Tibial artery (tissue), 4 donors: ENCODE results near the gene FAM181A.

Experiments
- DNase-seq, 2 donors: peaks; one replicate each; pipeline ENCODE4 v3.0.0-alpha.2; 2019
- H3K27ac ChIP-seq, 2 donors: fragments of 200-600 bp; sonication (generic) in 1 of 2; 1 replicate in 1 of 2; 2 replicates in 1 of 2; pipeline ENCODE4 v1.5.1; 2018 to 2019; ENCODE audit warnings: mild to moderate bottlenecking in 1 of 2
- H3K27me3 ChIP-seq, 2 donors: fragments of 200-600 bp; sonication (generic) in 1 of 2; one replicate each; pipeline versions ENCODE4 v1.5.1 to v1.6.0; 2016 to 2019
- H3K36me3 ChIP-seq, 3 donors: fragments of 200-600 bp; sonication (generic) in 2 of 3; one replicate each; pipeline ENCODE4 v1.5.1; 2016 to 2019; ENCODE audit warnings: mild to moderate bottlenecking in 2 of 3
- H3K4me1 ChIP-seq, 4 donors: fragments of 200-600 bp; sonication (generic) in 2 of 4; 1 replicate in 3 of 4; 2 replicates in 1 of 4; pipeline ENCODE4 v1.5.1; 2016 to 2019
- H3K4me3 ChIP-seq, 2 donors: fragments of 200-600 bp; sonication (generic) in 1 of 2; 1 replicate in 1 of 2; 2 replicates in 1 of 2; pipeline ENCODE4 v1.5.1; 2018 to 2019; ENCODE audit warnings: mild to moderate bottlenecking in 2 of 2
- H3K9me3 ChIP-seq, 3 donors: fragments of 200-600 bp; sonication (generic) in 1 of 3; one replicate each; pipeline ENCODE4 v1.5.1; 2016 to 2019
- CTCF ChIP-seq, 2 experiments: fragments of 200-600 bp in 1 of 2; fragments of 450-650 bp in 1 of 2; IDR thresholded peaks; one replicate each; pipeline ENCODE4 v1.5.1; 2017 to 2019; ENCODE audit warnings: antibody characterized with exemption in 2 of 2, mild to moderate bottlenecking in 1 of 2, moderate library complexity in 1 of 2
- intact Hi-C: fragments of 100-400 bp; cut with DNase I; formaldehyde crosslinking; loops from one replicate; pipeline ENCODE4 v1.15.0; 2023; ENCODE audit warnings: low total_unique reads

FAM181A gene

DNA sequence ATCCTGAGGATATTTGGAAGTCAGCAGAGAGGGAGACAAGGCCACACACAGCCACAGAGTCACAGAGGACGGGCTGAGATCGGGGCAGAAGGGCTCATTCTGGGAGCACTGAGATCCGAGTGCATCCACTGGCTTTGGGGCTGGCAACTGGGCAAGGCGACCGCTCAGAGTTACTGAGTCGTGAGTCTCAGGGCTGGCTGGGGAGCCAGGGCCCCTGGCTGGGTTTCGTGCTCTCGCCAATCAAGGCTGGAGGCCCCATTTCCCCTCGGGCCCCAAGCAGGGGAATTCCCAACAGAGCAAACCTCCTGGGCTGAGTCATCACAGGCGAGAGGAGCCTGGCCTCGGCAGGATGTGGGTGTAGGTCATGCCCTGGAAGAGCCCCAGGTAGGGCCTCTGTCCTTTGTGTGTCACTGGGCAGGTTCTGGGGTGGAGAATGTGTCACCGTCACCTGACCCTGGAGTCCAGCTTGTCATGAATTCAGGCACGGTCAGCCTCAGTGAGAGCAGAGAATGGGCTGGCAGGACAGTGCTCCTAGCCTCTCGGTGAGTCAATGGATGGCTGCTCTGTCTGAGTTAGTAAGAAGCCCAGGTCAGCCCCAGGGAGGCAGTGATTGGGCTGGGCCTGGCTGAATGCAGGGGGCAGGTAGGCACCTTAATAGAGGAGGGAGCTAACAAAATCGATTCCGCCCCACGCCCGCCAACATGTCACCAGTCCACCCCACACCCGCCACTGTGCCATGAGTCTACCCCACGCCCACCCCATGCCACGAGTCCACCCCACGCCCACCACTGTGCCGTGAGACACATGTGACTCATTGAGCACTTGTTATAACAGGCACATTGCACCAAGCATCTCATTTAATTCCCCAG, 32.3 kb downstream of the FAM181A start:
- DNase-seq: no peak
- H3K4me3 ChIP-seq: no peak overlapping the region
- intact Hi-C loops: no loop called here
- no peaks in the 10 kb centered on the region for H3K27me3 ChIP-seq
- TF ChIP-seq CTCF (IDR thresholded peaks at IDR 0.05): no peak
- no peaks in the 10 kb centered on the region for H3K9me3 ChIP-seq
- peaks cover 0 to 53% (median 17%) of the 10 kb centered on the region in 4 donors for H3K4me1 ChIP-seq
- peak overlapping the region; percentile 48 to 52 for H3K27ac ChIP-seq
- H3K36me3 ChIP-seq: peaks cover 12 to 17% (median 14%) of the 10 kb centered on the region in 3 donors

DNA sequence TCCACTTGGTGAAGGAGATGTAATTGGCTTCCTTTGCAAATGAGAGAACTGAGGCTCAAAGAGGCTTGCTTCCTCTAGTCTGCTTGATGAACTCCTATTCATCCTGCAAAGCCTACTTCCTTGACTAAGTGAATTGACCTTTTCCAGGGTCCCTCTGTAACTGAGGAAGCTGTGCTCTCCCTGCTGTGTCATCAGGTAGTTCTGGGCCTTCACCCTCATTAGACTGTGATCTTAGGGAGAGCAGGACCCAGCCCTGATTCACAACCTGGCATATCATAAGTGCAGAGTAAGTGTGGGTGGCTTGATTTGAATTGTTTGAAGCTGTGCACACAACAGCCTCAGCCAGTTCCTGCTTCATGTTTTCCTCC, 32.9 kb downstream of the FAM181A start:
- intact Hi-C loops: no loop called here
- Histone ChIP-seq H3K9me3 (no peaks in the 10 kb centered on the region), H3K4me1 (peaks cover 0 to 59% (median 17%) of the 10 kb centered on the region in 4 donors), H3K27me3 (no peaks in the 10 kb centered on the region), H3K27ac (peak overlapping the region; percentile 9 to 48), H3K36me3 (peaks cover 11 to 14% (median 13%) of the 10 kb centered on the region in 3 donors), H3K4me3 (no peak overlapping the region)
- DNase-seq: no peak
- TF ChIP-seq CTCF (IDR thresholded peaks at IDR 0.05): no peak

GRCh38 chr14:93960774-93961438, 33.8 kb downstream of the FAM181A start:
- Histone ChIP-seq H3K4me1 (peaks cover 0 to 64% (median 21%) of the 10 kb centered on the region in 4 donors), H3K27ac (peak overlapping the region in 1 of 2 donors; percentile 9)

GRCh38 chr14:93961620-93962019, 34.5 kb downstream of the FAM181A start:
- no peak for DNase-seq
- Histone ChIP-seq H3K27me3 (no peaks in the 10 kb centered on the region), H3K27ac (no peak overlapping the region), H3K4me3 (no peak overlapping the region), H3K4me1 (peaks cover 0 to 64% (median 23%) of the 10 kb centered on the region in 4 donors), H3K36me3 (peaks cover 11 to 14% (median 13%) of the 10 kb centered on the region in 3 donors), H3K9me3 (no peaks in the 10 kb centered on the region)
- TF ChIP-seq CTCF (IDR thresholded peaks at IDR 0.05): no peak
- intact Hi-C loops: no loop called here

More at GRCh38 chr14:93960774-93961438, 33.8 kb downstream of the FAM181A start:
- no peak for TF ChIP-seq CTCF (IDR thresholded peaks at IDR 0.05)
- Histone ChIP-seq H3K9me3 (no peaks in the 10 kb centered on the region), H3K27me3 (no peaks in the 10 kb centered on the region), H3K4me3 (no peak overlapping the region), H3K36me3 (peaks cover 11 to 14% (median 13%) of the 10 kb centered on the region in 3 donors)
- no peak for DNase-seq
- intact Hi-C loops: no loop called here

DNA sequence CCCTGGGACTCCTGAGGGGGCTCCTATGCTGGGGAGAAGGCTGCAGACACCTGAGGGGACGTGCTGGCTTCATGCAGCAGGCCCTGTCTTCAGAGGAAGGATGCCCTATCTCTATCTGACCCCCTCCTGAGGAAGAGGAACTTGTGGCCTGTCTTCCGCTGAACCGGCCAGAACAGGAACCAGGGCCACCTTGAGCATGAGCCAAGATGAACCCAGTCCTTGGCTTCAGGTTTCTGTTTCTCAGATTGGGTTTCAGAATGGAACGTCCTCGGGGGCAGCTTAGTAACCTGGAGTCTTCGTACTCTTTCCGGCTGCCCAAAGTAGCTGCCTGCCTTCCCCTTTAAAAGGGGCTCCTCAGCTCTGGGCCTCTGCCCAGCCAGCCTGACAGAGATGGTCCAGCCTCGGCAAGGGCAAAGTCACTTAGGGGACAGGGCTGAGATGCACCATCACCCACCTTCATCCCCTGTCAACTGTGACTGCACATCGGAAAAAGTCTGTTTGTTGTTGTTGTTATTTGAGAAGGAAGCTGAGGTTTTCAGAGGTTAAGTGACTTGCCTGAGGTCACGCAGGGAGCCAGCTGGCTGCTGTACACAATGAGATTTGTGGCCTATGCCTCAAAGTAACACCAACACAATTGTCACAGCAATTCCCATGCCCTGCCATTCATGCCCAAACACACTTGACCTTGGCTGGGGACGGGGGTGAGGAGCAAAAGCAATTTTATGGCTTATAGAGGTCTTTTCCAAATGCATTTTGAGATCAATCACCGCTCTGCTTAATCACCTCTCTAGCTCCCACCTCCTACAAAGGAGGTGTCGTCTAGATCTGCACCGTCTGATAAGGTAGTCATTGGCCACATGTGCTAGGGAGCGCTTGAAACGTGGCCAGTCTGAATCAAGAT, 35.8 kb downstream of the FAM181A start:
- intact Hi-C loops: no loop called here
- Histone ChIP-seq H3K36me3 (peaks cover 11 to 14% (median 13%) of the 10 kb centered on the region in 3 donors), H3K9me3 (no peaks in the 10 kb centered on the region), H3K27me3 (no peaks in the 10 kb centered on the region), H3K27ac (peak overlapping the region; percentile 27 to 89), H3K4me1 (peaks cover 0 to 70% (median 34%) of the 10 kb centered on the region in 4 donors), H3K4me3 (no peak overlapping the region)
- DNase-seq: no peak
- no peak for TF ChIP-seq CTCF (IDR thresholded peaks at IDR 0.05)
